ENCODE results near the gene ZNF790.
A peak's percentile ranks its signal among the peaks of the same experiment; 100 is the strongest.
"Not testable (repeated sequence)": the region's sequence is repeated elsewhere in the genome, so short reads cannot be mapped to it uniquely, and the experiment has no call there.

Gene ZNF790

DNA sequence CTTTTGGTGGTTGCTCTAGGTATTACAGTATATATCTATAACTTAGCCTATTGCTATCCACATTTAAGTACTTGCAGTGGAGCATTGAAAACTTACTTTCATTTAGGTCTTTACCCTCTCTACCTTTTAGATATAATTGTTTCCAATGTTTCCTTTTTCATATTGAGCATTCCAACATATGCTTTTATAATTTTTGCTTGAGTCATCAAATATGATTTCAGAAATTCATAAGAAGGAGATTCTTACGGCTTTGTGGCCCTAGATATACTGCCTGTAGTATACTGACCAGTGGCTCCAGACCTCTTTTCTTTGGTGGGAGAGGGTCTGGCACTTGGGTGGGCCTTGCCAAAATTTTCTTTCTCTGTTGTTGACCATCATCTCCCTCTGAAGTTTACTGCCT, 32.8 kb downstream of the ZNF790 start:
- no peak for DNase-seq (ENCODE audit: low read depth)
- TF ChIP-seq, protein P1, sequence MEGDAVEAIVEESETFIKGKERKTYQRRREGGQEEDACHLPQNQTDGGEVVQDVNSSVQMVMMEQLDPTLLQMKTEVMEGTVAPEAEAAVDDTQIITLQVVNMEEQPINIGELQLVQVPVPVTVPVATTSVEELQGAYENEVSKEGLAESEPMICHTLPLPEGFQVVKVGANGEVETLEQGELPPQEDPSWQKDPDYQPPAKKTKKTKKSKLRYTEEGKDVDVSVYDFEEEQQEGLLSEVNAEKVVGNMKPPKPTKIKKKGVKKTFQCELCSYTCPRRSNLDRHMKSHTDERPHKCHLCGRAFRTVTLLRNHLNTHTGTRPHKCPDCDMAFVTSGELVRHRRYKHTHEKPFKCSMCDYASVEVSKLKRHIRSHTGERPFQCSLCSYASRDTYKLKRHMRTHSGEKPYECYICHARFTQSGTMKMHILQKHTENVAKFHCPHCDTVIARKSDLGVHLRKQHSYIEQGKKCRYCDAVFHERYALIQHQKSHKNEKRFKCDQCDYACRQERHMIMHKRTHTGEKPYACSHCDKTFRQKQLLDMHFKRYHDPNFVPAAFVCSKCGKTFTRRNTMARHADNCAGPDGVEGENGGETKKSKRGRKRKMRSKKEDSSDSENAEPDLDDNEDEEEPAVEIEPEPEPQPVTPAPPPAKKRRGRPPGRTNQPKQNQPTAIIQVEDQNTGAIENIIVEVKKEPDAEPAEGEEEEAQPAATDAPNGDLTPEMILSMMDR (conservative IDR thresholded peaks at IDR 0.05; ENCODE audit: low read length) = no peak
- no peak overlapping the region for H3K4me3 ChIP-seq (ENCODE audit: low read length)

DNA sequence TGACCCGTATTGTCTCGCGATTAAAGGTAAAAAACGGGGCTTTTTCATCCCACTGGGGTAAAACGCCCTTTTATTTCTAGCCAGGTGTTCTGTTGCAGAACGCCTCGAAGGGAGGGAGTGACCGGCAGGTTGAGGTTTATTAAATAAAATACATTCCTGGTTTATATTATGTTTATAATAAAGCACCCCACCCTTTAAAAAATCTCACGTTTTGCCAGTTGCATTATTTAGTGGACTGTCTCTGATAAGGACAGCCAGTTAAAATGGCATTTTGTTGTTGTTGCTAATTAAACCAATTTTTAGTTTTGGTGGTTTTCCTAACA, 40.4 kb downstream of the ZNF790 start:
- DNase-seq (ENCODE audit: low read depth) = no peak
- H3K4me3 ChIP-seq (ENCODE audit: low read length) = peak overlapping the region; percentile 94
- TF ChIP-seq, protein P1 (conservative IDR thresholded peaks at IDR 0.05; ENCODE audit: low read length) = no peak

DNA sequence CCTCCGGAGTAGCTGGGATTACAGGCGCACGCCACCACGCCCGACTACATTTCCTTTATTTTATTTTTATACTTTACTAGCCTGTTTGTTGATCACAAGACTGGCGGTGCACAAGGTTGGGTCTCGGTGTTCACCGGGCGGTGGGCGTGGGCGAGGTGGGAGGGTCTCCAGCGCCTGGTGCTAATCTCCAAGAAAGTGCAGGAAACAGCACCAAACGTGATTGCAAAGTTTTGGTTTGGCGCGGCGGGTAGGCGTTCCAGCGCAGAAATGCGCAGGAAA, 41.5 kb downstream of the ZNF790 start:
- no peak for DNase-seq (ENCODE audit: low read depth)
- TF ChIP-seq, protein P1 (conservative IDR thresholded peaks at IDR 0.05; ENCODE audit: low read length) = no peak
- H3K4me3 ChIP-seq (ENCODE audit: low read length) = peak overlapping the region; percentile 94

DNA sequence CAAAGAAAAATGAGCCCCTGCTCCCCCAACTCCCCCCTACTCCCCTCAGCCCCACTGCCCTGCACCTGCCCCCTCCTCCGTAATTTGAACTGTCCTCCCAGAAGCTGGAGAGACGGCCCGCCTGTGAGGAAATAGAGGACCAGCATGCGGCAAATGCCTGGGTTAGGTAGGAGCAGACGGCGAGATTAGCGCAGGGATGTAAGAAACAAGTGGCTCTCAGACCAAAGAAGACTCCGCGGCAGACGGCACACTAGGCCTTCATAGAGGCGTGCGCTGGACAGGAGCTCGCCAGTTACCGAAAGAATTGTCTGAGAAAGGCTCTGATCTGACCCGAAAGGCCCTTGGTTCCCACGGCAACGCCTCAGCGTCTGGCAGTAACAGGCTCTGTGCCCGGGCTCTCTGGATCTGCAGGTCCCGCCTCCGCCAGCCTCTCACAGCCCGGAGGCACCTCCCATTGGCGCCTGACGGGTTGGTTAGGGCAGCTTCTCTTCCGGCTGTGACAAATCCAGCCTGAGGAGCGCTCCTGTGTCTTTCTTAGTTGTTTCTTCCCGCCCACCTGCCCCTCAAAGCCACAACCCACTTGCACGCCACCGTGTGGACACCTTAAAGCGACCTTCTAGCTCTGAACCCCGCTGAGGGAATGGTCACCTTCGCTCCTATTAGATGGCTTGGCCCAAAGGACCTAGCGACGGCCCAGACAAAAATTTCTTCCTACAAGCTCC, 46.6 kb downstream of the ZNF790 start:
- H3K4me3 ChIP-seq (ENCODE audit: low read length) = not testable (repeated sequence)
- peak; percentile 4 for DNase-seq (ENCODE audit: low read depth)

DNA sequence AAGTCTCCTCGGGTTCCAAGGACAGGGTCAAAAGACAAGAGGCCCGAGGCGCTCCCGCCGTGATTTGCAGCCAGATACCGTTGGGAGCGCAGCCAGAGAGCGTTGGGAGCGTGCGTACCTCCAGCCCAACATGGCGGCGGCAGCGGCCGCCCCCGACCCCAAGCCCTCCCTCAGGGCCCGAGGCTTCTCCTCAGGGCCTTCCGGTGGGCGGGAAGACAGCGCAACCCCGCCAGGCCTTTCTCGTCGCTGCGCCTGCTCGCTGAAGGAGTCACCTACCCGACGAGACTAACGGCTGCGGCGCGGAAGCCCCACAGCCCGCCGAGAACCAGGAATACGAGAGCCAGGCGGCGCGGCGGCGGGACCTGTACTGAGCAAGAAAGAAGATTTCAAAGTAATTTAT, 62.4 kb downstream of the ZNF790 start:
- TF ChIP-seq, protein P1 (conservative IDR thresholded peaks at IDR 0.05; ENCODE audit: low read length) = no peak
- DNase-seq (ENCODE audit: low read depth) = no peak
- no peak overlapping the region for H3K4me3 ChIP-seq (ENCODE audit: low read length)

DNA sequence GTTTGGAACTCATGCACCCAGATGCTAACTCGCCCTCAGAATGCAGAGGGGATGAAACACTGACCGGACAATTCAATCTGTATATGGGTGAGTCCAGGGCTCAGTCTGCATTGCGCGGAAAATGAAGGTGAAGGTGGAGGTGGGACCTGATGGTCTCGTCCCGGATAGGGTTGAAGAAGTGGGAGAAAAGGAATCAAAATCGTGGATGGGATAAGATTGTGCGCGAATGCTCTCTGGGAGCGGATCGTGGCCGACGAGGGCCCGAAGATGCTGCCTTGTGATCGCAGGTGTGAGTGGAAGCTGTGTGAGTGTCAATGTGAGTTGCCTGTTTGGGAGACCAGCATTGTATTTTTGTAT, 65.0 kb downstream of the ZNF790 start:
- TF ChIP-seq, protein P1 (conservative IDR thresholded peaks at IDR 0.05; ENCODE audit: low read length) = no peak
- H3K4me3 ChIP-seq (ENCODE audit: low read length) = peak overlapping the region; percentile 93
- DNase-seq (ENCODE audit: low read depth) = no peak

DNA sequence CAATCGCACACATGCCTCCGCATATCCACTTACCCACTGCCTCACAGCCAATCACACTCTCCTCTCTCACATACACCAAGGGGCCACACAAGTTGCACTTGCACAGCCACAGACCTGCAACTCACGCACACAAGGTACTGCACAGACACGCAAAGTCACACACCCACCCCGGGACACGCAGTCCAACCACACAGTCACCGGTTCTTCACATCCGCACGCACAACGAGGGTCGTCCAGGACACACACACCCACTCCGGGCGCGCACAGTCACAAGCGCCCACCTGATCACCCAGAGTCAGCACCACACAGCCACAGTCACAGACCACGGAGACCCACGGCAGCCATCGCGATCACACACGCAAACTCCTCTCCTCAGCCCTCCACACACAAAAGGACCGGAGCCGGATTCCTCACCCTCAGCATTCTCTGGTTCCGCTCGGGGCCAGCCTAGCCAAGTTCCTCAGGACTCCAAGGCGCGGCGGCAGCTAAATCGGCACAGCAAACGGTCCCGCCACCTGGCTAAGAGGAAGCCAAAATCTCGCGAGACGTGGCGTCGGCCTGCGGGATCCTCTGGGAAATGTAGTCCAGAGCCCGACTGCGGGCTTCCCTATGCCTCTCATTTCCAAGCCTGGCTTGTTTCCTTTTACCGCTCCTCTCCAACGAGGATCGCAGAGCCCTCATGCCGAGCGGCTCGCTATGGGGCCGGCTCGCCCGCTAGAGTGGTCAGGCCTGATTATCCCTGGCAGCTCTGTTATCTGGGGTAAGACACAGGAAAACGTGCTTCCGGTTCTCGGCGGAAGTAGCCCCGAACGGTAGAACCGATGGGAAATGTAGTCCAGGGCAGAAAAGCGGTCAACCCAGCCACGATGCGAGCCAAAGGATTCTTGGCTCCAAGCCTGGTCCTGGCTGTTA, 65.6 kb downstream of the ZNF790 start, which contains the start of gene ZNF850:
ZNF850 (minus strand) TSS at position 497 of the 912 bp plus-strand sequence. CDS start 10,201 bp downstream, outside the sequence.
- peak; percentile 93 for DNase-seq (ENCODE audit: low read depth)
- H3K4me3 ChIP-seq (ENCODE audit: low read length) = peak within 1 kb of the TSS; percentile 93
- TF ChIP-seq, protein P1 (conservative IDR thresholded peaks at IDR 0.05; ENCODE audit: low read length) = no peak
